Activated naive CD4-positive, alpha-beta T cell (primary cell): ENCODE data around the gene CD93.

Experiments used
- DNase-seq, 4 experiments: peaks; one replicate each; lab custom pipeline; 2025; lab: John Stamatoyannopoulos, UW

The CD93 gene

DNA sequence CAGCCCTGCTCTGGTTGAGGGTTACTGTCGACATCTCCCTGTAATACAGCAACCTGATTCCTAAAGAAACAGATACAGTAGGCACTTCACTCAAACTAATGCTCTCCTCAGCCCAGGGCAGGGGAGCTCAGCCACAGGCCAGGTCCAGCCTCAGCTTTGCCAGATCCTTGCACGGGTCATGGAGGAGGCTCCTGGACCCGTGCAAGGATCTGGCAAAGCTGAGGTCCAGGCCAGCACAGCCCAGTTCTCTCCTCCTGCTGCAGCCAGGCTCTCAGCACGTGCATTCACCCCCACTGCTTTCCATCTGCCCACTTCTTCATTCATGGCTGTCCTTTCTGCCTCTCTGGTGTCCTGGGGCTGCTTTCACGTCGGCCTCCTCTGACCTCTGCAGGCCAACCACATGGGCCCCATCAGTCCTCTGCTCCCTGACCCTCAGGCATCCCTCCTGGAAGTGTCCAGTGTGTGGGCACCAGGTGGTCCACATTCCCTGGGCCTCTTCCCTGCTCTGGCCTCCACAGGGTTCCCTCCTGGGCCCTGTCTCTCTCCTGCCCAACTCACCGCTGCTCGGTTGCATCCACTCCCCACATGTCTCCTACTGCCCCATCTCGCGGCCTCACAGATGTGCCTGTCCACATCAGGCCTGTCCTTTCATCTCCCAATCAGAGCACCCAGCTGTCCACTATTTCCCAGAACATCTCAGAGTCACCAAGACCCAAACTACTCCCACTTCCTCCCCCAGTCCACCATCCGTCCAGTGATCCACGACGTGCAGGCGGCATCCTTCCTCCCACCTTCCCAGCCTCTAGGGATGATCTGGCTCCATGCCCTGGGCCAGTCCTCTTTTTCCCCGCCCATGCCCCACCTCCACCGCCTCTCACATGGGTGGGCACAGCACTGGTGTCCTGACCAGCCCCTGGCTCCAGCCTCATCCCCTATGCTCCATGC lies 11.8 kb upstream of the CD93 start:
- DNase-seq = no peak

DNA sequence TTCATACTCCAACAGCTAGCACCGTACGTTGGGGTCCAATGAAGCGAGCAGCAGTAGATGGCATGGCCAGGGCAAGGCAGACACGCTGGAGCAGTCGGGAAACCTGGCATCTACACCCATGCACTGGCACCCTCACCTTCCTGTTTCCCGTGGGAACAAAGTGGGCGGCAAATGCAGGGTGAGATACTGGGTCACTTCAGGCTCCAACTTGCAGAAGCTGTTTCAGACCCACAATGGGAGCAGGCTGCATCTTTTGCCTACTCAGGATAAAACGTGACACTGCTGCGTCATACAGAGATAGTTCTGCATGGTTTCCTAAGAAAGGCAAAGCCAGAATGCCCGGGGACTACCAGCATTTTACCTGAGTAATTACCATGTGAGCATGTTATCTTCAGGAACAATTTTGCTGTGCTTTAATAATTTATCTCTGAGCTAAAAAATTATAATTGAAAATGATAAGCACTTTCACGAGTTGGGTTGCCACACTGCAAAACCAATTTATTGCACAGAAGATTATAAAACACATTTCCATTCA lies 10.9 kb upstream of the CD93 start:
- no peak for DNase-seq

GRCh38 chr20:23096097-23096496 lies 10.0 kb upstream of the CD93 start:
- no peak for DNase-seq

GRCh38 chr20:23095499-23095898 lies 9.4 kb upstream of the CD93 start:
- DNase-seq = no peak

GRCh38 chr20:23094927-23095326 lies 8.8 kb upstream of the CD93 start:
- DNase-seq = no peak

DNA sequence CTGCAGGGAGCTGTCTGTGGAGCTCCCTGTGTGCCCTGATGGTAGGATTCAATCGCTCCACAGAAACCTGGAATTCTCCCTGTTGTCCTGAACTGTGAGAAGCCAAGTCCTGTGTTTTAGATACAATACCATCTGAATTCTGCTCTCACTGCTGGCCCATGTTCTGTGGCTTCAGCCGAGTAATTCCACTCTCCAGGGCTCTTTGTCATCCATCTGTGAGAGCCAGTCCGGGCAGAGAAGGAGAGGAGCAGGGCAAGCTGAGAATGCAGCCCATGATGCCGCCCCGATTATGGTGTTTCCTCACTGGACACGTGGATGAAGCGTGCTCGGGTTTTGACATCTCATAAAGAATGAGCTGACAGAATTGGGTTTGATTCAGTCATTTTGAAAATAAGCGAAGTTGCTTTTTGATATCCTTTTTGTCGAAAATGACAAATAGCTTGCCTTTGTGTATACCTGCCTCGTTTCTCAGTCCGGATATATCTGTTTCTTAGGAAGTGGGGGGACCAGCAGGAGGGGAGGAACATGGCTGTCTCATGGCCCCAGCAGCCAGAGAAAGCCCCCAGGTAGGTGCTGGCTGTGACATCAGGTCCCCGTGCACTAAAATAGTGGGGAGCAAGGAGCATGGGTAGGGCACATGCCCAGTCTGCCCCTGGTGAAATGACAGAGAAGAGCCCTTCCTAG lies 8.2 kb upstream of the CD93 start:
- no peak for DNase-seq

DNA sequence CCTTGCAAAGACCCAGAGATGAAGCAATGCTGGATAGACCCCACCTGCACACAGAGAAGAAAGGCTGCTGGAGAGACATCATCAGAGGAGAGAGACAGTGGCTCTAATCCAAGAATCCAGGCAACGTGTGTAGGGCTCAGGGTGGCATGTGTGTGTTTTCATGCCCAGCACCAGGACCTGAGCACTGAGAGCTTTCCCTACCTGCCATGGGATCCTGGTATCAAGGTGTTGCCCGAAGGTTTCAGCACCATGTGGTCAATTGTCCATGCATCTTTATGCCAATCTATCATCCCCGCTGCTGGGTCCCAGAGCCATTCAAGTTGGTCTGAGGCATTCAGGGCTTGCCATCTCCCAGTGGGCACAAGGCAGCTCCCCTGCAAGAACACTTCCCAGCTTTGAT lies 7.5 kb upstream of the CD93 start:
- no peak for DNase-seq

GRCh38 chr20:23092861-23093495 lies 6.9 kb upstream of the CD93 start:
- DNase-seq = no peak

GRCh38 chr20:23092384-23092756 lies 6.2 kb upstream of the CD93 start:
- no peak for DNase-seq

- no peak for DNase-seq
Observed at GRCh38 chr20:23091721-23092383, 5.7 kb upstream of the CD93 start.

GRCh38 chr20:23090878-23091277 lies 4.8 kb upstream of the CD93 start:
- no peak for DNase-seq

GRCh38 chr20:23090147-23090546 lies 4.0 kb upstream of the CD93 start:
- no peak for DNase-seq

DNA sequence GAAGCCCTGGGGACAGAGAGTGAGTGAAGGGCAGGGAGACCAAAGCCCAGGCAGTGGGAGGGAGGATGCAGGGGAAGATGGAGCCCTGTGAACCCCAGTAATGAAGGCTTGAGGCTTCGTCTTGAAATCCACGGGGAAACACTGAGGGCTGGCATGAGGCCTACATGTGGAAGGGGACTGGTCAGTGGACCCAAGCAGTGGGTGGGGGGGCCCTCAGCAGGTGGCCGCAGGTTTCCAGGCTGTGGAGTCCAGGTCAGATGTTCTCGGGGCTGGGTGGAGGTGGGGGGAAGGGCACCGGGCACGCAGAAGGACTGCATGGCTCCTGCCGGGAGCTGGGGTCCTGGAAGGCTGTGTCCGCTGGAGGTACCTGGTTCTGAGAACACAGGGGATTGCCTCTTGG lies 2.7 kb upstream of the CD93 start:
- DNase-seq = no peak

DNA sequence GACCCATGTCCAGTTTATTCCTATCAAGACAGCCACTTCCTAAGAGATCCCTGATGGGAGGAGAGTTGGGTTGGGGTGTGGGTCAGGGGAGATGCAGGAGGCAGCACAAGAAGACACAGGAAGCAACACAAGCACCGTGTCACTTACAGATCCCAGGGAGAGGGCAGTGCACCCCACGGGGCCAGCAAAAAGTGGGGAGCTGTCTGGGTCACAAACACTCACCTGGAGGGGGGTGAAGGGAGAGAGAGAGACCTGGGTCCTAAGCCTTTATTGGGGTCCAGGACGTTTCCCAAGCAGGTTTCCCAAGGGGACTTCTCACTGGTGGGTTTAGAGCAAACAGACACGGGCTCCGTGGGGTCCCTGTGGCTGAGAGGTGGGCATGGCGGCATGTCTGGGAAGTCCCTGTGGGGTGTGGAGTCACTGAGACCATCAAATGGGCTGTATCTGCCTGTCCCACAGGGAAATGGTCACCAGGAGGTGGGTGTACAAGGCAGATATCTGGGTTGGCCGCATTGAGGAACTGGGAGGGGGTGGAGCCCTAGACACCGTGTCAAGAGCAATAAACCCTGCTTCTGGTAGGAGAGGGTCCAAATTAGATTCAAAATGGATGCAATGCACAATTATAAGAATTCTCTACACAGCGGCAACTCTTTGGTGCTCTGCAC lies 1.6 kb upstream of the CD93 start:
- no peak for DNase-seq

- DNase-seq = no peak
Observed at GRCh38 chr20:23086931-23087411, 847 bp upstream of the CD93 start.

DNA sequence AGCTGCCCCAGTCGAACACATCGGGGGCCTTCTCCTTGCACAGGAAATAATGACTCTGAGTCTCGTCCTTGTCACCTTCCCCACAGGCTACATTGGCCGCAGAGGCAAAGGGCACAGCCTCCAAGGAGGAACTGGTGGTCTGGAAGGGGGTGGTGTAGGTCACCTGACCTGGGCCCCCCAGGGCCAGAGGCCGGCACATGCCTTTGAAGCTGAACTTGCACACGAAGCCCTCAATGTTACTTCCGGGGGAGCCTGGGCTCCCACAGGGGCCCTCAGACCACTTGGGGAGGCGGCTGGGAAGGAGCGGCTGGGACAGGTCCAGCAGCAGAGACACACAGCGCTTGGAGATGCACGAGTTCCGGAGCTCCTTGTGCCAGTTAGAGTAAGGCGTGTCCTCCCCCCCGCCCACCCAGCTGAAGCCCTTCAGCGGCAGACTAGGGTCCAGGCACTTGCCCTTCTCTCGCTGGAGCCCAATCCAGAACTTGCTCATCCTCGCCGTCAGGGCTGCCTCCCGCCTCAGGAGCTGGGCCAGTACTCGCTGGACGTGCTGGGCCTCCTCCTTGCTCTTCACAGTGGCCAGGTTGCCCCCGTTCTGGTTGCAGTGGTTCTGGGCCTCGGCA lies 578 bp downstream of the CD93 start:
- DNase-seq = no peak

GRCh38 chr20:23084845-23085365 lies 1.2 kb downstream of the CD93 start:
- DNase-seq = no peak

DNA sequence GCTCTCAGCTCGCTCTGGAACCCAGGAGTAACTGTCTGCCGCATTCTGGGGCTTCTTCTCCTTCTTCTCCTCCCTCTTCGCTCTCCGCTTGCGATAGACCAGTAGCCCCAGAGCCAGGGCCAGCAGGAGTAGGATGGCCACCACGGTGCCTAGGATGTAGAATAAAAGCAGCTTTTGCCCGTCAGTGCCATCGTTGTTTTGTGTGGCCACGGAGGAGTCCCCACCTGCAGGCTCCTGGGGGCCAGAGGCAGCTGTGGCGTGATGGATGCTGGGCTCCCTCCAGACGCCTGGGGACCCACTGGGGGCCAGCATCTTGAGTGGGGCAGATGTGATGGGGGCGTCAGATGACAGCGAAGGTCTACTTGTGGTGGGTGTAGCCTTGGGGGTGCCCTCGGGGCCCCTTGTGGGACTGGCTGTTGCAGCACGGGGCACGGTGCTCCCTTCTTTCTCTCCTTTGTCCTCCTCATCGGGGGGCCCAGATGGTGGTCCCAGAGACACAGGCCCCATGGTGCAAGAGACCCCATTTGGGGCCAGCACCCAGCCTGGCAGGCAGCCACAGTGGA lies 1.8 kb downstream of the CD93 start:
- DNase-seq = no peak

- DNase-seq = no peak
Observed at GRCh38 chr20:23083553-23084220, 2.4 kb downstream of the CD93 start.
